NT2/D1 (cell line): ENCODE data around the gene ZC3H13.

Source experiments
- SUZ12 ChIP-seq: IDR thresholded peaks from 2 replicates; pipeline ENCODE4 v1.6.1; 2011; ENCODE audit not compliant: insufficient read length, insufficient read depth; ENCODE audit errors: extremely low read depth
- YY1 ChIP-seq: IDR thresholded peaks from 2 replicates; pipeline ENCODE4 v1.6.1; 2011; ENCODE audit not compliant: insufficient read length, insufficient read depth
- ZNF274 ChIP-seq: IDR thresholded peaks from 2 replicates; pipeline ENCODE4 v1.6.1; 2011; ENCODE audit warnings: mild to moderate bottlenecking, low read depth, low read length

- TF ChIP-seq ZNF274: no peak
- no peak for TF ChIP-seq SUZ12
- TF ChIP-seq YY1: no peak
Measured at GRCh38 chr13:46097015-46097414, 44.5 kb upstream of the ZC3H13 start.
